GM12878 (cell line): ENCODE results near the gene SFI1. TPM values are rescaled to one million over a fixed set of nuclear protein-coding genes. Genes with fewer than 3 reads are reported as not detected.

ENCODE experiments used
- BHLHE40 ChIP-seq, 2 experiments: fragments of 450-650 bp in 1 of 2; IDR thresholded peaks; 2 replicates each; pipeline ENCODE4 v1.6.1; 2011 to 2017; ENCODE audit warnings: low read depth in 2 of 2, borderline replicate concordance in 1 of 2, improper control_type of control experiment in 1 of 2, low read length in 1 of 2, mild to moderate bottlenecking in 1 of 2
- BMI1 ChIP-seq: fragments of 450-650 bp; IDR thresholded peaks from 2 replicates; pipeline ENCODE4 v1.6.1; 2016; ENCODE audit warnings: mild to moderate bottlenecking, moderate library complexity, borderline replicate concordance
- CBFB ChIP-seq: IDR thresholded peaks from 2 replicates; pipeline ENCODE4 v1.6.1; 2016; ENCODE audit warnings: antibody characterized with exemption, low read depth
- CHD1 ChIP-seq: IDR thresholded peaks from 2 replicates; pipeline ENCODE4 v1.6.1; 2012; ENCODE audit warnings: low read depth, low read length, improper control_type of control experiment
- GATAD2B ChIP-seq: fragments of 450-650 bp; conservative IDR thresholded peaks from 2 replicates; pipeline ENCODE4 v1.6.1; 2017; ENCODE audit warnings: low read depth, mild to moderate bottlenecking, moderate library complexity
- IKZF1 ChIP-seq: fragments of 450-650 bp; conservative IDR thresholded peaks from 2 replicates; pipeline ENCODE4 v1.6.1; 2017; ENCODE audit warnings: antibody characterized with exemption, mild to moderate bottlenecking
- KAT2A ChIP-seq: conservative IDR thresholded peaks from 2 replicates; pipeline ENCODE4 v1.6.1; 2011; ENCODE audit warnings: low read depth, low read length; ENCODE audit not compliant: control insufficient read depth
- MEF2A ChIP-seq: IDR thresholded peaks from 2 replicates; pipeline ENCODE4 v1.6.1; 2011; ENCODE audit warnings: low read depth, mild to moderate bottlenecking, low read length, moderate library complexity; ENCODE audit not compliant: insufficient read depth
- MYC ChIP-seq: IDR thresholded peaks from 2 replicates; pipeline ENCODE4 v1.6.1; 2011; ENCODE audit warnings: mild to moderate bottlenecking, low read length, moderate library complexity, inconsistent platforms; ENCODE audit not compliant: insufficient read depth, insufficient replicate concordance, insufficient read length, severe bottlenecking
- NFXL1 ChIP-seq: fragments of 450-650 bp; IDR thresholded peaks from 2 replicates; pipeline ENCODE4 v1.6.1; 2017; ENCODE audit warnings: antibody characterized with exemption, mild to moderate bottlenecking, borderline replicate concordance
- NRF1 ChIP-seq: conservative IDR thresholded peaks from 2 replicates; pipeline ENCODE4 v1.6.1; 2011; ENCODE audit warnings: mild to moderate bottlenecking, low read depth, low read length, improper control_type of control experiment
- POLR2AphosphoS2 ChIP-seq: IDR thresholded peaks from 2 replicates; pipeline ENCODE4 v1.6.1; 2011; ENCODE audit warnings: low read depth, mild to moderate bottlenecking, low read length, improper control_type of control experiment, moderate library complexity
- SIN3A ChIP-seq: IDR thresholded peaks from 2 replicates; pipeline ENCODE4 v1.6.1; 2012; ENCODE audit warnings: low read depth, low read length, improper control_type of control experiment
- SPI1 ChIP-seq: IDR thresholded peaks from 2 replicates; pipeline ENCODE4 v1.6.1; 2011; ENCODE audit warnings: low read depth, mild to moderate bottlenecking, low read length, moderate library complexity, borderline replicate concordance; ENCODE audit not compliant: insufficient read depth
- STAT1 ChIP-seq: fragments of 450-650 bp; conservative IDR thresholded peaks from 2 replicates; pipeline ENCODE4 v1.6.1; 2014; ENCODE audit warnings: antibody characterized with exemption, mild to moderate bottlenecking
- STAT3 ChIP-seq: IDR thresholded peaks from 2 replicates; pipeline ENCODE4 v1.6.1; 2011; ENCODE audit warnings: low read depth, low read length, improper control_type of control experiment
- TARDBP ChIP-seq: IDR thresholded peaks from 2 replicates; pipeline ENCODE4 v1.6.1; 2016; ENCODE audit warnings: borderline replicate concordance
- TCF7 ChIP-seq: IDR thresholded peaks from 2 replicates; pipeline ENCODE4 v1.6.1; 2014; ENCODE audit warnings: antibody characterized with exemption, borderline replicate concordance
- WRNIP1 ChIP-seq: IDR thresholded peaks from 2 replicates; pipeline ENCODE4 v1.6.1; 2011; ENCODE audit warnings: low read depth, low read length, improper control_type of control experiment, borderline replicate concordance
- ZBED1 ChIP-seq: IDR thresholded peaks from 2 replicates; pipeline ENCODE4 v1.6.1; 2016; ENCODE audit warnings: borderline replicate concordance
- polyA plus RNA-seq, 11 experiments: library from polyadenylated mRNA; depleted of rRNA in 4 of 11; unstranded in 6 of 11; stranded (reverse) in 5 of 11; fragments of >200 nt; fragmentation: Nextera tagmentation in 4 of 11; fragmentation: Illumina TruSeq in 1 of 11; extraction: Ambion mirVana in 4 of 11; extraction: Trizol in 1 of 11; gene quantifications; 1 replicate in 1 of 11; 2 replicates in 10 of 11; pipeline versions ENCODE4 v1.2.1 to v1.2.3, GENCODE V29; 2011 to 2016; ENCODE audit warnings: inconsistent platforms in 2 of 11, missing spikeins in 2 of 11, low read depth in 1 of 11
- total RNA-seq, 4 experiments: library from RNA; depleted of rRNA in 3 of 4; stranded (reverse); fragments of >200 nt in 3 of 4; fragmentation: Illumina TruSeq in 1 of 4; extraction: Trizol in 1 of 4; gene quantifications; 2 replicates each; pipeline versions ENCODE4 v1.2.1 to v1.2.3, GENCODE V29; 2013 to 2021
- TF ChIP-seq, protein P1 (sequence below): IDR thresholded peaks from 2 replicates; pipeline ENCODE4 v1.6.1; 2011; ENCODE audit warnings: low read depth, mild to moderate bottlenecking, low read length, moderate library complexity, borderline replicate concordance; ENCODE audit errors: extremely low read depth
- TF ChIP-seq, protein P2 (sequence below): fragments of 450-650 bp; IDR thresholded peaks from 2 replicates; pipeline ENCODE4 v1.6.1; 2017; ENCODE audit warnings: low read depth, mild to moderate bottlenecking, moderate library complexity
- TF ChIP-seq, protein P3 (sequence below): fragments of 450-650 bp; formaldehyde crosslinking; IDR thresholded peaks from 2 replicates; pipeline ENCODE4 v1.5.0; 2022; ENCODE audit warnings: mild to moderate bottlenecking, missing genetic modification characterization
- TF ChIP-seq, protein P4 (sequence below): IDR thresholded peaks from 2 replicates; pipeline ENCODE4 v1.6.1; 2012; ENCODE audit warnings: low read length, inconsistent platforms

The SFI1 gene
- total and polyA plus RNA-seq, 10 of the 15 experiments (the other 5 are each of a cell fraction or from before 2014, with no cell fraction given), result 6.3 to 70.1 (median 30.4) TPM

DNA sequence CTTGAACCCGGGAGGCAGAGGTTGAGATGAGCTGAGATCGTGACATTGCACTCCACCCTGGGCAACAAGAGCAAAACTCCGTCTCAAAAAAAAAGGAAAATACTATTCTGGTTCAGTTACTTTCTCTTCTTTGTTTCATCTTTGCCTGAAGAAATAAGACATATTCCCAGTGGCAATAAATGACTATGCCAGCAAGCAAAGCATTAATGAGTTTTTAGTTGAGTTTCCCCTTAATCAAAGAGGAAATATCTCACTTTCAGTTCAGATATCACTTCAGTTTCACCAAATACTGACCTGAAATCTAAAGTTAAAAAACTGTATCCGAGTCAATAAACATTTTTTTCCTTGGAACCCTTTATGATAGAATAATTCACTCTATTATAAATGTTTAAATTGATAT lies 155.3 kb downstream of the SFI1 start (continued):
- TF ChIP-seq WRNIP1, result no peak
- no peak for TF ChIP-seq CHD1
- TF ChIP-seq BMI1, result no peak
- TF ChIP-seq ZBED1, result no peak
- TF ChIP-seq MEF2A, result 0 out of 2 replicates have a peak, but pooled peaks have one; percentile 11
- no peak for TF ChIP-seq STAT3
- no peak for TF ChIP-seq NRF1
- TF ChIP-seq NFXL1, result no peak
- TF ChIP-seq, protein P1, sequence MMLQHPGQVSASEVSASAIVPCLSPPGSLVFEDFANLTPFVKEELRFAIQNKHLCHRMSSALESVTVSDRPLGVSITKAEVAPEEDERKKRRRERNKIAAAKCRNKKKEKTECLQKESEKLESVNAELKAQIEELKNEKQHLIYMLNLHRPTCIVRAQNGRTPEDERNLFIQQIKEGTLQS, result no peak
- TF ChIP-seq SIN3A, result no peak
- no peak for TF ChIP-seq TCF7
- no peak for TF ChIP-seq SPI1
- TF ChIP-seq KAT2A, result no peak
- TF ChIP-seq, protein P2, sequence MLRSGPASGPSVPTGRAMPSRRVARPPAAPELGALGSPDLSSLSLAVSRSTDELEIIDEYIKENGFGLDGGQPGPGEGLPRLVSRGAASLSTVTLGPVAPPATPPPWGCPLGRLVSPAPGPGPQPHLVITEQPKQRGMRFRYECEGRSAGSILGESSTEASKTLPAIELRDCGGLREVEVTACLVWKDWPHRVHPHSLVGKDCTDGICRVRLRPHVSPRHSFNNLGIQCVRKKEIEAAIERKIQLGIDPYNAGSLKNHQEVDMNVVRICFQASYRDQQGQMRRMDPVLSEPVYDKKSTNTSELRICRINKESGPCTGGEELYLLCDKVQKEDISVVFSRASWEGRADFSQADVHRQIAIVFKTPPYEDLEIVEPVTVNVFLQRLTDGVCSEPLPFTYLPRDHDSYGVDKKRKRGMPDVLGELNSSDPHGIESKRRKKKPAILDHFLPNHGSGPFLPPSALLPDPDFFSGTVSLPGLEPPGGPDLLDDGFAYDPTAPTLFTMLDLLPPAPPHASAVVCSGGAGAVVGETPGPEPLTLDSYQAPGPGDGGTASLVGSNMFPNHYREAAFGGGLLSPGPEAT, result peak; percentile 61
- TF ChIP-seq, protein P3, sequence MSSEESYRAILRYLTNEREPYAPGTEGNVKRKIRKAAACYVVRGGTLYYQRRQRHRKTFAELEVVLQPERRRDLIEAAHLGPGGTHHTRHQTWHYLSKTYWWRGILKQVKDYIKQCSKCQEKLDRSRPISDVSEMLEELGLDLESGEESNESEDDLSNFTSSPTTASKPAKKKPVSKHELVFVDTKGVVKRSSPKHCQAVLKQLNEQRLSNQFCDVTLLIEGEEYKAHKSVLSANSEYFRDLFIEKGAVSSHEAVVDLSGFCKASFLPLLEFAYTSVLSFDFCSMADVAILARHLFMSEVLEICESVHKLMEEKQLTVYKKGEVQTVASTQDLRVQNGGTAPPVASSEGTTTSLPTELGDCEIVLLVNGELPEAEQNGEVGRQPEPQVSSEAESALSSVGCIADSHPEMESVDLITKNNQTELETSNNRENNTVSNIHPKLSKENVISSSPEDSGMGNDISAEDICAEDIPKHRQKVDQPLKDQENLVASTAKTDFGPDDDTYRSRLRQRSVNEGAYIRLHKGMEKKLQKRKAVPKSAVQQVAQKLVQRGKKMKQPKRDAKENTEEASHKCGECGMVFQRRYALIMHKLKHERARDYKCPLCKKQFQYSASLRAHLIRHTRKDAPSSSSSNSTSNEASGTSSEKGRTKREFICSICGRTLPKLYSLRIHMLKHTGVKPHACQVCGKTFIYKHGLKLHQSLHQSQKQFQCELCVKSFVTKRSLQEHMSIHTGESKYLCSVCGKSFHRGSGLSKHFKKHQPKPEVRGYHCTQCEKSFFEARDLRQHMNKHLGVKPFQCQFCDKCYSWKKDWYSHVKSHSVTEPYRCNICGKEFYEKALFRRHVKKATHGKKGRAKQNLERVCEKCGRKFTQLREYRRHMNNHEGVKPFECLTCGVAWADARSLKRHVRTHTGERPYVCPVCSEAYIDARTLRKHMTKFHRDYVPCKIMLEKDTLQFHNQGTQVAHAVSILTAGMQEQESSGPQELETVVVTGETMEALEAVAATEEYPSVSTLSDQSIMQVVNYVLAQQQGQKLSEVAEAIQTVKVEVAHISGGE (CRISPR knock-in tag), result no peak
- TF ChIP-seq, protein P4, sequence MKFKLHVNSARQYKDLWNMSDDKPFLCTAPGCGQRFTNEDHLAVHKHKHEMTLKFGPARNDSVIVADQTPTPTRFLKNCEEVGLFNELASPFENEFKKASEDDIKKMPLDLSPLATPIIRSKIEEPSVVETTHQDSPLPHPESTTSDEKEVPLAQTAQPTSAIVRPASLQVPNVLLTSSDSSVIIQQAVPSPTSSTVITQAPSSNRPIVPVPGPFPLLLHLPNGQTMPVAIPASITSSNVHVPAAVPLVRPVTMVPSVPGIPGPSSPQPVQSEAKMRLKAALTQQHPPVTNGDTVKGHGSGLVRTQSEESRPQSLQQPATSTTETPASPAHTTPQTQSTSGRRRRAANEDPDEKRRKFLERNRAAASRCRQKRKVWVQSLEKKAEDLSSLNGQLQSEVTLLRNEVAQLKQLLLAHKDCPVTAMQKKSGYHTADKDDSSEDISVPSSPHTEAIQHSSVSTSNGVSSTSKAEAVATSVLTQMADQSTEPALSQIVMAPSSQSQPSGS, result no peak
- no peak for TF ChIP-seq BHLHE40 (IDR thresholded peaks at IDR 0.05; ENCODE audit: borderline replicate concordance in 1 of 2, low read depth in 2 of 2, low read length in 1 of 2)
- no peak for TF ChIP-seq POLR2AphosphoS2
- TF ChIP-seq IKZF1, result peak; percentile 65
- TF ChIP-seq STAT1, result no peak
- TF ChIP-seq TARDBP, result no peak
- TF ChIP-seq CBFB, result no peak
- TF ChIP-seq MYC, result no peak
- TF ChIP-seq GATAD2B, result 0 out of 2 replicates have a peak, but pooled peaks have one; percentile 12
